Fibroblast of the conjunctiva (primary cell): ENCODE data around the gene EEF2.
"Not testable (repeated sequence)": the region's sequence is repeated elsewhere in the genome, so short reads cannot be mapped to it uniquely, and the experiment has no call there.

Experiments
- DNase-seq: peaks from one replicate; pipeline ENCODE4 v3.0.0-alpha.2; 2010; ENCODE audit warnings: low read depth

The EEF2 gene

DNA sequence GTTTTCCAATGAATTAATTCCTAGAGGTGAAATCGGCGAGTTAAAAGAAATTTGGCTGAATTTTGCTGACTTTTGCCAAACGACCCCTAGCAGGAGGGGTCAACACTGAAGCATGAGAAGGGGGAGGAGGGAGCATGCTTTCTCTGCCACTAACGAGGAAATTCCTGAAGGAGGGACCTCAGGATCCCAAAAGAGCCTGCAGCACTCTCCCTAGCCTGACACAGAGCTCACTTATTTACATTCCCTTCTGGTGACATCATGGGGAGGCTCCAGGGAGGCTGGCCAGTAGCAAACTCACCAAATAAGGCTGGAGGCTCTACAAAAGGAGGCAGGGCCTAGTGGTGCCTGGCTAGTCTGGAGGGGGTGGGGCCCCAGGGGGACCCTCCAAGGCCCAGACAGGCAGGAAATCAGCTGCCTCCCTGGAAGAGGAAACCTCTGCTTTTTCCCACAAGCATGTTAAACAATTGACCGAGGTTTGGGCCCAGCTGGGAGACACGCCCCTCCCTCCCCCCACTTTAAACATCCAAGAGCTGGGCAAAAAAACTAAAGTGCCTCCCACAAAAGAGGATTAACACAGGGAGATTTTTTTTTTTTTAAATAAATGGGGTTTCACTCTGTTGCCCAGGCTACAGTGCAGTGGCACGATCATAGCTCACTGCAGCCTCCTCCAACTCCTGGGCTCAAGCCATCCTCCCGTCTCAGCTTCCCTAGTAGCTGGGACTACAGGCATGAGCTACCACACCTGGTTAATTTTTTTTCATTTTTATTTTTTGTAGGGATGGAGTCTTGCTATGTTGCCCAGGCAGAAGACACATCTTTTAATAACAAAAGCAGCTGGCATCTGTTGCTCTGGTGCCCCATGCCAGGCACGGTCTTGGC, 16.5 kb downstream of the EEF2 start:
- DNase-seq, result peak; percentile 99

DNA sequence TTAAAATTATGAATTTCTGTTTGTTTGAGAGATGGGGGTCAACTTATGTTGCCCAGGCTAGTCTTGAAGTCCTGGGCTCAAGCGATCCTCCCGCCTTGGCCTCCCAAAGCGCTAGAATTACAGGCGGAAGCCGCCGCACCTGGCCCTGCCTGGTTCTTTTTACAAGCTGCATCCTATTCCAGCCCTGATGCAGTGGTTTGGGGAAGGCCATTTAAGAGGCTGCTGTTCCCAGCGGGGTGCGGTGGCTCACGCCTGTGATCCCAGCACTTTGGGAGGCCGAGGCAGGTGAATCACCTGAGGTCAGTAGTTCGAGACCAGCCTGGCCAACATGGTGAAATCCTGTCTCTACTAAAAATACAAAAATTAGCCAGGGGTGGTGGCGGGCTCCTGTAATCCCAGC, 17.3 kb downstream of the EEF2 start:
- DNase-seq, result not testable (repeated sequence)

DNA sequence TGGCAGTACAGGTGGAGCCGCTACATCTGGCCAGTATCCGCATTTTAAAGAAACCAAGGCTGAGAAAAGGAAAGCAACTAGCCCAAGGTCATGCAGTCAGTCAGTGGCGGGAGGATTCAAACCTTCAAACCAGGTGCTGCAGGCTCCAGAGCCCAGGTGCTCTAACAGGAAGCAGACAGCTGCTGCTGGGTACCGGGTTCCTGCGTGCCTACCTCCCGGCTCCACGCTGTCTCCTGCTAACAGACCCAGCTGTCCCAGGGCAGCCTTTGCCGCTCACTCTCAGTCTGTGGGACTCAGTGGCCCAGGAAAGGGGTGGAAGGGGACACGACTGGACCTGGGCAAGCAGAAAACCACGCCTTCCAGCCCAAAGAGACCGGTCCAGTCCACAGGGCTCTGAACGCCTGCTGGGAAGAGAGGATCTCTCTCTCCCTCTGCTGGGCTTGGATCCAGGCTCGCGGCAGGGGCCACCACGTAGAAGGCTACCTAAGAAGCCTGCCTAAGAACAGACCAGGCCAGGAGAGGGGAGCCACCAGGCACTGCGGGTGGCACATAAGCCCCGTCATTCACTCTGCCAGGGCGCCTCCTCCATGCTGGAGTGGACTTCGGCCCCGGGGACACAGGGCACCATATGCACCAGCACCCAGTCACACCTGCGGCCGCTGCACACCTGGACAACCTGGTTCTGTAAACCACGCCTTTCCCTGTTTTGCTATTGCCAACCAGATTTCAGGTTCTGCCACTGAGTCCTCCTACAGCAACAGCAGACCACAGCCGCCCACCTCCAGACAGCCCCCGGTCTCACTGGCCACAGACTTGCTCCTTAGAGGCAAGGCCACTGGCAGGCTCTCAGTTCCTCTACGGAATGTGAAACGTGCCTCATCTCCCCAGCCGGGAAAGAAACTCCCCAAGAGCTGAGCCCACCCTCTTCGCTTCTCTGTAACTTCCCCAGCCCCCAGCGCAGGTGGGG, 18.9 kb downstream of the EEF2 start:
- DNase-seq, result no peak

DNA sequence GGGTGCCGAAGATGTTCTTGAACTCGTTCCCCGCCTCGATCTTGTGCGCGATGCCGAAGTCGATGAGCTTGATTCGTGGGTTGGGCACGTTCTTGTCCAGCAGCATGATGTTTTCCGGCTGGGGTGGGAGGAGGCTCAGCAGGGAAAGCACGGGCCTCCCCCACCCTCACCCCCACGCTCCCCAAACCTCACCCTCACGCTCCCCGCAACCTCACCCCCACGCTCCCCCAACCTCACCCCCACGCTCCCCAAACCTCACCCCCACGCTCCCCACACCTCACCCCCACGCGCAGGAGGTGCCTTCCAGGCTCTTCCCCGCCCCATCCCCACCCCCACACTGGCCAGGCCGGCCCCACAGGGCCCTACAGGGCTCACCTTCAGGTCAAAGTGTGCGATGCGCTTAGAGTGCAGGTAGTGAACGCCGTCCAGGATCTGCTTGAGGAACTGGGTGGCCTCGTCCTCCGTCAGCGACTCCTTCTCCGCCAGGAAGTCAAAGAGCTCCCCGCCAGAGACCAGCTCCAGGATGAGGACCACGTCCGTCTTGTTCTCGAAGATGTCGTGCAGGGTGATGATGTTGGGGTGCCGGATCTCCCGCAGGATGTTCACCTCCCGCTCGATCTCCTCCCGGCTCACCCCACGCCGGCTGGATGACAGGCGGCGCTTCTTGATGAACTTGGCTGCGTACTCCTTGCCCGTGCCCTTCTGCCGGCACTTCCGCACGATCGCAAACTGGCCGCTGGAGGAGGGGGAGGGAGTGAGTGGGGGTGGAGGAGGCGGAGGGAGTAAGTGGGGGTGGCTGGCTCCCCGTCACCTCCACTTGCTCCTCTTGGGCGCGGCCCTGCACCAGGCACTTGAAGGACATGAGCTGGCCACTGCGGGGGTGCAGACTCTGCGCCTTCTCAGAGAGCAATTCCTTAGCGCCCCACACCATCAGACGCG, 20.7 kb downstream of the EEF2 start:
- no peak for DNase-seq

DNA sequence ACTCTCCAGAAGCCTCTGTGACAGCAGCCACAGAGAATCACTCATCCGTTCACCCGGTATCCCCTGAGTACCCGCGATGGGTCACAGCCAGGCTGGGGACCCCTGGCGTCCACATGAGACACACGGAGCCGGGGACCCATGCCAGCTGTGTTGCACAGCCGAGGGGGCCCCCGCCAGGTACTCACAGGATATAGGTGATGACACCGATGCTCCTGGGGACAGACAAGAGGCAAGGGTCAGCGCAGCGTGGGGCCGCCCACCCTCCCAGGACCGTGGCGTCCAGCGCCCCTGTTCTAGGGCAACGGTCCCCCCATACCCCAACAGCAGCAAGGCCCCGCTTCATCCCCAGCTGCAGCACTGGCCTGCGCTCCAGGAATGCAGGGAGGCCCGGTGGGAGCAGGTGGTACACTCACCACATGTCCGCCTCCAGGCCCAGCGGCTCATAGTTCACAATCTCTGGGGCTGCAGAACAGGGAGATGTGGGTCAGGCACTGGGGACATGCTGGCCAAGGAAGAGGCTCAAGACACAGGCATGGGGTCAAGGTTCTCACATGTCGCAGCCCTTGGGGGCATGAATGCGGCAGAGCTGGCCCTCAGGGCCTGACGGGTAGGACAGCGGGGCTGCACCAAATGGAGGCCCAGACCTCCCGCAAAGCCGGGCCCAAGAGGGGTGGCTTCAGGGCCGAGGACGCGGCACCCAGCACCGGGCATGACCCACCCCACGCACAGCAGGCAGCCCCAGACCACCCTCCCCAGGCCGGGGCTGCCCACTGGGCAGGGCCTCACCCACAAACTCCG, 21.6 kb downstream of the EEF2 start:
- DNase-seq, result no peak

DNA sequence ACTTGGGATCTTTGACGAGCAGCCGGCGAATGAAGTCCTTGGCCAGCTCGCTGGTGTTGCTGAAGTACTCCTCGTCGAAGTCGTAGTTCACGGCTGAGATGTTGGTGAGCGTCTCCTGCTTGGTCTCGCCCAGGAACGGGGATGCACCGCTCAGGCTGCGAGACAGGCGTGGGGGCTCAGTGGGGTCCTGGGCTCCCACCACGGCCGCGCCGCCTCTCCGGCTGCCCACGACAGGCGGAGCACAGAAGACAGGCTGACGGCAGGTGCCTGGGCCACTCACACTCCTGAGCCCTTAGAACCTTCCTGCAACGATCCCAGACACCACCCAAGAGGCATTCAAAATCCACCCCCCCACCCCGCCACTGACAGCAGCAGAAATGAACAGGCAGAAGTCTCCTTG, 24.3 kb downstream of the EEF2 start:
- DNase-seq, result no peak

DNA sequence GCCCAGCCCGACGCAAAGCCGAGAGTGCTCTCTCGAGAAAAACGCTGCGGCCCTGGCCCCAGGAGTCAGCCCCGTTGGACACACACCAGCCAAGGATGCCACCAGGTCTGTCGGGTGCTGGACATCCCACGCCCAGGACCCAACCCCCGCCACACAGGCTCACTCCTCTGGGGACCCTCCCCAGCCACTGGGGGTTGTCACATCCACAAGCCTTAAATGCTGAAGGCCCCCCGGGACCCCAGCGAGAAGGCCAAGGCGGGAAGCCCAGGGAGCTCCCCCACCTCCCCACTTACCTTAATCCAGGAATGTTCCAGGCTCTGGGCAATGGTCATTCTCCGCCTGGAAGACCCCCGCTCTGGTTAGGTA, 25.5 kb downstream of the EEF2 start:
- no peak for DNase-seq

DNA sequence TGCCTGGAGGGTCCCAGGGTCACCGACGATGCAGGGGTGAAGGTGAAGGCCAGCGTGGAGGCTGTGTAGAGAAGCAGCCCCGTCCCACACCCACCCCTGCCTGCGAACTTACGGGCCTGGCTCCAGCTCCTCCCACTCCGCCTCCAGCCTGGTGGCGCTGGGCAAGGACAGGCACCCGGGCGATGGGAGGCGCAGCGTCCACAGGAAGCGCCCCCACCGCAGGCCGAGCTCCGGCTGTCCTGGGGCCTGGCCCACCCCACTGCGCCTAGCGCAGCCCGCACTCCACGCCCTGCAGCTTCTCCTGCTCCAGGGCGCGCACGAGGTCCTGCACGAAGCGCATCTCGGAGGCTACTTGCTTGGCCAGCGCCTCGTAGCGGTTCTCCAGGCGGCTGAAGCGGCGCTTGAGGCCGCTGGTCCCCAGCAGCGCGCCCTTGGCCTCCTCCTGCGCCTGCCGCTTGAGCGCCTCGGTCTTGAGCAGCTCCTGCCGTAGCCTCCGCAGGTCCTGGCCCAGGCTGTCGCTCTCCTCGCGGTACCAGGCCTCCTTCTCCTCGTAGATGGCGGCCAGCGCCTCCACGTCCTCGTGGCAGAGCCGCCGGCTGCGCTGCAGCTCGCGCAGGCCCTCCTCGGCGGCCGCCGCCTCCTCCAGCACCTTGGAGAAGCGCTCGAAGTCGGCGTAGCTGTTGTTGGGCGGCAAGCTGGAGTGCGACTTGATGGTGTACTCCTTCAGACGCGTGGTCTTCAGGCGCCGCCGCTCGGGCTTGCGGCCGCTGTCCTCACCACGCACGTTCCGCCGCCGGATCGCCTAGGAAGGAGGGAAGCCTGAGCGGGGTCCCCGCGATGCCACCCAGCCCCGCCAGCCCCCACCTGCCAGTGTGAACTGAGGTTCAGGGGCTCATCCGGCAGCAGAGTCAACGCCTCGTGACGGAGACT, 26.2 kb downstream of the EEF2 start:
- no peak for DNase-seq

DNA sequence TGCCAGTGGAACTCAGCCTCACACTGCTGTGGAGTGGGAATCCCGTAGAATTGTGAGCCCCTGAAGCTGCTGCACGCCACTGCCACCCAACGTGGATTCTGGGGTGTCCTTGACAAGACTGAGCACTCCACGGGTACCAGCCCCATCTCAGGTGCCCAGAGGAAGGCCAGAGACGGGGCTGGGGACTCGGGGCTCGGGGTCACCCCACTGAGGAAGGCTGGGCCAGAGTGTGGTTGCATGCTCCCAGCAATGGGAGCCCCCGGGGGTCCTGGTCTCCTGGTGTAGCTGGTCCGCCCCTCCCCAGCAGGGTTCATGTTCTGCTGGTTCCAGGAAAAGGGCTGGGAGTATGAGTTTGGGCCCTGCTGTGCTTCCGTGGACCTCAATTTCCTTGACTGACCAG, 29.6 kb downstream of the EEF2 start:
- no peak for DNase-seq

DNA sequence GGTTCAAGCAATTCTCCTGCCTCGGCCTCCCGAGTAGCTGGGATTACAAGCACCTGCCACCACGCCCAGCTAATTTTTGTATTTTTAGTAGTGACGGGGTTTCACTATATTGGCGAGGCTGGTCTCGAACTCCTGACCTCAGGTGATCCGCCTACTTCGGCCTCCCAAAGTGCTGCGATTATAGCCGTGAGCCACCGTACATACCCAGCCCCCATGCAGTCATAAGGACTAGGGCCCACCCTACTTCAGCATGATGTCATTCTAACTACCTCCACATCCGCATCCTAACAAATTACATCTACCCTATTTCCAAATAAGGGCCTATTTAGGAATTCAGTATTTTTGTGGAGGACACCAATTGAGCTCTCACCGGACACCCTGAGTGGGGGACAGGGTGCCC, 30.0 kb downstream of the EEF2 start:
- DNase-seq, result not testable (repeated sequence)

DNA sequence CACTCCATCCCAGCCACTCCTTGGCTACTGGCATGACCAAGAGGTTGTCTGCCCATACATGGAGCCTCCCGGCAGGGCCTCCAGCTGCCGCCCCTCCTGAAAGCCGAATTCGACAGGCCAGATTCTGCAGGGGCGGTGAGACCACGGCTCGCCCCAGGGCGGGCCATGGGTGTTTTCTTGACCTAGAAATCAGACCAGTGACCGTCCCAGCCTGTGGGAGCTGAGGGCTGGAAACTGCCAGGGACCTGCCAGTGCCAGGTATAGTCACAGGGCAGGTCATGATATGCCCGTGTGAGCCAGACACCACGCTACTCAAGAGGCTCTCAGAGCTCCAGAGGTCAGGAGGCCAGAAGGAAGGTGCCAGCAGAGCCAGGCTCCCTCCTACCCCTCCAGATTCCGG, 31.2 kb downstream of the EEF2 start:
- DNase-seq, result no peak

DNA sequence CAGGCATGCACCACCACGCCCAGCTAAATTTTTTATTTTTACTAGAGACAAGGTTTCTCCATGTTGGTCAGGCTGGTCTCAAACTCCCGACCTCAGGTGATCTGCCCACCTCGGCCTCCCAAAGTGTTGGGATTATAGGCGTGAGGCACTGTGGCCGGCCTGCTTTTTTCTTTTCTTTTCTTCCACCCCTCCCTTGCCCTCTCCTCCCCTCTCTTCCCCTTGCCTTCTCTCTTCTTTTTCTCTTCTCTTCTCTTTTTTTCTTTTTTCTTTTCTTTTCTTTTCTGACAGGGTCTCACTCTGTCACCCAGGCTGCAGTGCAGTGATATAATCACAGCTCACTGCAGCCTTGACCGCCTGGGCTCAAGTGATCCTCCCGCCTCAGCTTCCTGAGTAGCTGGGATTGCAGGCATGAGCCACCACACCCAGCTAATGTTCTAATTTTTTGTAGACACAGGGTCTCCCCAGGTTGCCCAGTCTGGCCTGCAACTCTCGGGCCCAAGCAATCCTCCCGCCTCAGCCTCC, 32.4 kb downstream of the EEF2 start:
- not testable (repeated sequence) for DNase-seq

DNA sequence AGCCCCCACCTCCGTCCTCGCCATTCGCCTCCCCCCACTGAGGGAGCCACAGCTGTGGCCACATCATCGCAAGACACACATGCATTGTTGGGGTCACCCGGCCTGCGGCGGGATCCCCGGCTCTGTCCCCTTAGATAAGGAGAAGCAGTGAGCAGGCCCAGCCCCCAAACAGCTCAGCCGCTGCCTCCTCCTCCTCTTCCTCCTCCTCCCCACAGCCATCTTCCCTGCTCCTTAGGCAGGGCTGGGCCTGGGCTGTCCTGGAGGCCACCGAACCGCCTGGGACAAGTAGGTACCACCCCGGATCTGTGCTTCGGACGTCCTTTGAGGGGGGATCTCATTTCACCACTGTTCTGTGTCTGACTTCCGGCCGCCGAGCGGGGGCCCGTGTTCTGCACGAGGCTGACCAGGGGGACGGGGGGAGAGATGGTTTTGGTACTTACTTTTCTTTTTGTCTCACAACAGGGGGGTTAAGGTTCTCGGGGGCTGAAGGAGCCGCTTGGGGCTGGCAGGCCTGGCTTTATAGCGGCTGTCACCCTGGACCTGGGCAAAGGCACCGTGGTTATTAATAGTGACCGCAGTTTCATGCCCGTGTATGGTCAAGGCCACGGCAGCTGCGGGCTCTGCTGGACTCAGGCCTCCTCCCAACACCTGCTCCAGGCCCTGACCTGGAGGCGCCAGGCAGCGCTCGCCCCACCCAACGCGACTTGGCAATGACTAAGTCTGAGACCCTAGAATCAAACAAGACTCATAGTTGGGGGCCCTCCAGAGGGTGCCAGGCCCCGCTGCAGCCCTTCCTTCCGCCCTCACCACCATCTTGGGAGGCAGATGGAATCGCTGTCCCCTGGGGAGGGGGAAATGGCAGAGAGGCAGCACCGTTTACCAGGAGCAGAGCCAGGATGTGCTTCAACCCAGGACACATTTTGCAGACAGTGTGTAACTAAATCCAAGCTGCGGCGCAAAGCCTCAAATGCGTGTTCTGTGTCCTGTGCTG, 34.1 kb downstream of the EEF2 start:
- DNase-seq, result no peak

DNA sequence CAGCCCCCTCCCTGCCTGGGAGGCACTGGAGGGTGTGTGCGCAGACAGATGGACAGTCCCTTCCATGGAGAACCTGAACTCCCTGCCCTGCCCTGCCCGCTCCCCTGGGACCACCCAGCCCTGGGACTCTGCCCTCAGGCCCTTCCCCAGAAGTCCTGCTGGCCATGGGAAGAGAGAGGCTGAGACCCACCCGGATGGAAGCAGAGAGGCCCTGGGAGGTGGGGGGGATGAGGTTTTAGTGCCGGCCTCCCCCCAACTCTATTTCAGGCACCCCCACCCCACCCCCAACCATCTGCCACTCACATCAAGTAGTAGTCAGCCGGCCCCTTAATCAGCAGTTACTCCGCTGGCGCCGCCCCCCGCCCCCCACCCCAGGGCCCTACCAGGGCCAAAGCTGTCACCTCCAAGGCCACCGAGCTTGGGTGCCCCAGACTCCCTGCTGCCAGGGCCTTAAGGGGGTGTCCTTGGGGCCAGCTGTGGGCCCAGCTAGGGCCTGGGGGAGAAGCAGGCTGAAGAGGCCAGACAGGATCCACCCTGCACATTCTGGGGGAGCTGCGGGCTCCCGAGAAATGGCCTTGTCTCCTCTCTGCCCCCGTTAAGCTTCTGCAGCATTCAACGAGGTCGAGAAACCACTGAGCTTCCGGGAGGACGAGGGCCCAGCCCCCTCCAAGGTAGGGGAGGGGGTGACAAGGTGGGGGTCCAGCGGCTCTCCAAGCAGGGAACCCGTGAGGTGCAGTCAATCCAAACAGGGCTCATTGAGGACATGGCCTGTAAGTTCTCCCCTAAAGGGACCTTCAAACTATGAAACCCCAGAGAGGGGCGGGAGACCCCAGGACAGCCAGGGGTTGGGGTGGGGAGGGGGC, 35.0 kb downstream of the EEF2 start:
- no peak for DNase-seq

DNA sequence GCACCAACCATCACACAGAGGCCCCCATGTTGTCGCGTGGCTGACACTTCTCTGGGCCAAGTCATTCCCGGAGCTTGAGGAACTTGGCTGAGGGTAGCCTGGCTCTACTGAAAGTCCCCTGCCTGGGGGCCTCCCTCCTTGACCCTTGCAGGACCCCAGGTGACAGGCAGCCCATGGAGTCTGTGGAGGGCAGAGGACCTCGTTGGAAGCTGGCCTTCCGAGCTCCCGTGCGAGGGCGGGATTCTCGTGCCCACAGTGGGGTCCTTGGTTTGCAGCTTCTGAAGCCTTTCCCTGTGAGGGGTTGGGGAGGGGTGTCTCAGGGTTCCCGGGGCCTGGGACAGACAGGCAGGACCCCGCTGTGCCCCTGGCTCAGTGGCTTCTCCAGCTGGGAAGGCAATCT, 36.0 kb downstream of the EEF2 start:
- DNase-seq, result no peak

DNA sequence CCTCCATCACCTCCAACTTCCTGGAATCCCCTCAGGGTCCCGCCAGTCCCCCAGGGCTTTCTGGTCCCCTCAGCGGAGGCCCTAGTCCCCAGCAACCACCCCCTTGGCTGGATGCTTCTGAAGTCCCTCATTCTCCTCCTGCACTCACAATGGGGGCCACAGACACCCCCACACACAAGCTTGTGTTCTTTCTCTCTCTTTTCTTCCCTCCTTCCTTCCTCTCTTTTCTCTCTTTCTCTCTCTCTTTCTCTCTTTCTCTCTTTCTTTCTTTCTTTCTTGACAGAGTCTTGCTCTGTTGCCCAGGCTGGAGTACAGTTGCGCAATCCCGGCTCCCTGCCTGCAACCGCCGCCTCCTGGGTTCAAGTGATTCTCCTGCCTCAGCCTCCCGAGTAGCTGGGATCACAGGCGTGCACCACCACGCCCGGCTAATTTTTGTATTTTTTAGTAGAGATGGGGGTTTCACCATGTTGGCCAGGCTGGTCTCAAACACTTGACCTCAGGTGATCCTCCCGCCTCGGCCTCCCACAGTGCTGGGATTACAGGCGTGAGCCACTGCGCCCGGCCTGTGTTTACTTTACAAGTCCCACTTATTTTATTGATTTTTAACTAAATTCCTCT, 37.8 kb downstream of the EEF2 start:
- DNase-seq, result not testable (repeated sequence)

DNA sequence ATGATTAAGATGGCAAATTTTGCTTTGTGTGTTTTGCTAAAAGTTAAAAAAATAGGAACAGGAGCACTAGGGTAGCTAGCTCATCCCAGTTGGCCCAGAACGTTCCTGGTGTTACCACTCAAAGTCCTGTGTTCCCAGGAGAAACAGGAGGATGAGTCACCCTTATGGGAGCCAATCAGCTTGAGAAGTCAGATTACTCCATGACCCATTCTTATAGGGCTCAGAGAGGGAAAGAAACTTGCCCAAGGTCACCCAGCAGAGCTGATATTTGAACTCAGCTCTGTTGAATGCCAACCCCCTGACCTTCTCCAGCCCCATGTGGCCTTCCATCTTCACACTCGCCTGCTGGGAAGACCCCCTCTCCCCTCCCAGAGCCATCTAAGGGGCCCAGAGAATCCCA, 39.4 kb downstream of the EEF2 start:
- DNase-seq, result no peak
